Epithelial cell of proximal tubule (primary cell): ENCODE results near the gene TLX1. TPM values are rescaled to one million over a fixed set of nuclear protein-coding genes. Genes with fewer than 3 reads are reported as not detected.
"Not testable (repeated sequence)": the region's sequence is repeated elsewhere in the genome, so short reads cannot be mapped to it uniquely, and the experiment has no call there.

Source experiments
- DNase-seq: peaks from one replicate; pipeline ENCODE4 v3.0.0-alpha.2; 2011; ENCODE audit warnings: low read depth
- H3K4me3 ChIP-seq: 2 replicates; pipeline ENCODE4 v1.5.1; 2011; ENCODE audit warnings: low read depth, mild to moderate bottlenecking, low read length
- total RNA-seq: library from RNA; depleted of rRNA; stranded (reverse); fragments of >200 nt; gene quantifications from 2 replicates; pipeline ENCODE4 v1.2.3, GENCODE V29; 2015
- TF ChIP-seq, protein P1 (sequence below): conservative IDR thresholded peaks from 2 replicates; pipeline ENCODE4 v1.5.1; 2012; ENCODE audit warnings: low read depth, mild to moderate bottlenecking, low read length

The TLX1 gene
- total RNA-seq, 1 donor from 2014 or later = not detected

DNA sequence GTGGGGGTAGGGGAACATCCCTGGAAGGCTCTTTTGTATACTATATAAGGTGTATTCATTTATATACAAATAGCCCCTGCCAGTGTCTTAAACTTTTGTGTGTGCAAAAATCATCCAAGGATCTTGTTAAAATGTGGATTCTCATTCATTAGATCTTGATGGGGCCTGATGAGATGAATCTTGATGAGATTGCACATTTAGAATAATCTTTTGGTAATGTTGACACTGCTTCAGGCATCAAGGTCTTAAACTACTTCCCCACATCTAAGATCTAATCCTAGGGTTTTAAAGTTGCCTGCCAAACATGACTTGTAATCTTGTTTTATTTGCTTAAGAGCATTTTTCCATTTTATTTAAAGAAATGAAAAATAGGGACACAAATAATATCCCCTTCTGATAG is 13.0 kb downstream of the TLX1 start:
- DNase-seq = no peak
- TF ChIP-seq, protein P1, sequence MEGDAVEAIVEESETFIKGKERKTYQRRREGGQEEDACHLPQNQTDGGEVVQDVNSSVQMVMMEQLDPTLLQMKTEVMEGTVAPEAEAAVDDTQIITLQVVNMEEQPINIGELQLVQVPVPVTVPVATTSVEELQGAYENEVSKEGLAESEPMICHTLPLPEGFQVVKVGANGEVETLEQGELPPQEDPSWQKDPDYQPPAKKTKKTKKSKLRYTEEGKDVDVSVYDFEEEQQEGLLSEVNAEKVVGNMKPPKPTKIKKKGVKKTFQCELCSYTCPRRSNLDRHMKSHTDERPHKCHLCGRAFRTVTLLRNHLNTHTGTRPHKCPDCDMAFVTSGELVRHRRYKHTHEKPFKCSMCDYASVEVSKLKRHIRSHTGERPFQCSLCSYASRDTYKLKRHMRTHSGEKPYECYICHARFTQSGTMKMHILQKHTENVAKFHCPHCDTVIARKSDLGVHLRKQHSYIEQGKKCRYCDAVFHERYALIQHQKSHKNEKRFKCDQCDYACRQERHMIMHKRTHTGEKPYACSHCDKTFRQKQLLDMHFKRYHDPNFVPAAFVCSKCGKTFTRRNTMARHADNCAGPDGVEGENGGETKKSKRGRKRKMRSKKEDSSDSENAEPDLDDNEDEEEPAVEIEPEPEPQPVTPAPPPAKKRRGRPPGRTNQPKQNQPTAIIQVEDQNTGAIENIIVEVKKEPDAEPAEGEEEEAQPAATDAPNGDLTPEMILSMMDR = no peak
- H3K4me3 ChIP-seq = no peak overlapping the region

DNA sequence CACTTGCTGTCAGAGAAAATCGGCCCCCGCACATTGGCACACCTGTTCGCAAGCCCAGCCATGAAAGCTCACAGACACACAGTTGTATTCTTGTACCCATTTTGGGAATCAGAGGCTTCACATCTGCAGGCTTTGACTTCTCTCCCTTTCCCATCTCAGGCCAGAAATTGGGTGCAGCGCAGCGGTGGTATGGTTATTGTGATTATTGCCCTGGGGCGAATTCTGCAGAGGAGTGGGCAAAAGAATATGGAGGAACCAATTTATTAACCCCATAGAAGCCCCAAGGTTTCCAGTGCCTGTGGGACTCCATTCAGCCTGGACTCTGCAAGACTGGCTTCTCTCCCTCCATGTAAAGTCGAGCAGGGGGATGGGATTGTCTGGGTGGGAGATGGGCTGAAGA is 14.0 kb downstream of the TLX1 start:
- DNase-seq = no peak

DNA sequence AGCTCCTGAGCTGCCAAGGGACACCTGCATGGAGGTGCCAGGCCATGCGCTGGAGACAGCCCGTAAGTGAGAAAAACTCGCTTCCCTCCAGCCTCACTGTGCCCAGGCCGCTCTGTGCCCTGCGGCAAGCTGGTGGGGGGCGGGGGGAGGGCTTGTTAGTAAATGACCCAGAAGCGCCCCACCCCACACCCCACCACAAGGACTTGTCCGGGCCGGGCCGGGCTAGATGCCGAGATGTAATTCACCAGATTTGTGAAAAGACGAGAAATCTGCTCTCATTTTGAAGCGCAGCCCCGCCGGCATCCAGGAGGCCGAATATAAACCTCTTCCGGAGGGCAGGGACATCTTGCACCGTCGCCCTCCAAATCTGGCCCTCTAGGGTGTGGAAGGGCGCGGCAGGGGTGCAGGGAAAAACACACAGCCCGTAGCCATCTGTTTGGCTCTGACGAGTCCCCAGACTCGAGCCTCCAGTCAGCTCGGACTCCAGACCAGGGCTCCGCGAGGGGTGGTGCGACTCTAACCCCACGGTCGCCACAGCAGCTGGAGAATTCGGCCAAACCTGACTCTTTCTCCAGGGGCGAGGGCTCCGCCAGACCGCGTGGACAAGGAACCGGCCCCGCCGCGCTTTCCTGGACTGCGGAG is 14.8 kb downstream of the TLX1 start:
- TF ChIP-seq, protein P1 = no peak
- no peak for DNase-seq
- no peak overlapping the region for H3K4me3 ChIP-seq

More for the DNA sequence above, 14.0 kb downstream of the TLX1 start:
- no peak overlapping the region for H3K4me3 ChIP-seq
- TF ChIP-seq, protein P1 = no peak

DNA sequence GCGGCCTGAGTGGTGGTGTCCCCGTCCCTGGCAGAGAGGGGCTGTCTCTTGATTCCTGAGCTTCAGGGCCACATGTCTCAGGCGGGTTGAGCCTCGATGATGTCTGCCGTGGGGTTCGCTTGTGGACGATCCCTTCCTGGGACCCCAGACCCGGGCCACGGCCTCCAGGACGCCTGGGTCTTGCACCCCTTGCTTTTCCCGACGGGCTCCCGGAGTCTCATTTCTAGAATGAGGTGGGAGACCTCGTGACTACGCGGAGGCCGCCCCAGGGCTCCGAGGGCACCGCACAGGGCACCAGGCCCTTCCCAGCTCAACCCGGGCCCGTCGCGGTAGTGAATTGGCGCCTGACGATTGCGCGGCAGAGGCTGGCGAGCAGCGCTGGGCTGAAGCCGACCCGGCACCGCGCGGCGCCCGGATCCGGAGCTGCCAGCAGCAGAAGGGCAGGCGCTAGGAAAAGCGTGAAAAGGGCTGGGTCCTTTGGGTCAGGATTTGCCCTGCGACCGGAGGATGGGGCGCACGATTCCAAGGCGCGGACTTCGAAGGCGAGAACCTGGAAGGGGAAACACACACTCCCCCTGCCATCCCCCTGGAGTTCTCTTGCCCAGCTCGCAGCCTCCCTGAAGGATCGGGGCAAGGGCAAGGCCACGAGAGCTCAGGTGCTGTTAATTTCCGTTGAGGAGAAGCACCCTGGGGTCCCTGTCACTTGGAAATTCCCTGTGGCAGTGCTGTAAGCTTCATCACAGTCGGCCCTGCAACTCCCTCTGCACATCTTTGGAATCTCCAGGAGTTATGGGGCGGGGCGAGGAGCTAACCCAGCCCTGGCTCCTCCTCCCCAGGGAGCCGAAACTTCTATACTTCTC is 15.5 kb downstream of the TLX1 start:
- TF ChIP-seq, protein P1 = no peak
- no peak overlapping the region for H3K4me3 ChIP-seq
- no peak for DNase-seq

DNA sequence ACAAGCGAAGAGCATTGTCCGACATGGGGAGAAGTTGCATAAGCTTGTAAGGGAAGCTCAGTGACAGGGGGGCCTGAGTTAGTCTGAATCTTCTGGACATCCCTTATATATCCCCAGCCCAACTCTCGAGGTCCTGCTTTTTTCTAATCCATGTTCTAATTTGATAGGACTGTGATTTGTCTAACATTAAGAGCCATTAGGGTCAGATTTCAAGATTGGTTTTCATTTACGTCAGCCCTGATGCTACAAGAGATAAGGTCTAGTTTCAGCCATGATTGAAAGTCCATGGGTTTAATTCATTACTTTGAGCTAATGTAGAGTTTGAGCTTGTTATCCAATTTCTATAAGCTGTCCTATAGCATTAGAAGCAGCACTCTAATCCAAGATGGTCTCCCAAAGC is 20.3 kb downstream of the TLX1 start:
- no peak overlapping the region for H3K4me3 ChIP-seq
- TF ChIP-seq, protein P1 = no peak
- no peak for DNase-seq

DNA sequence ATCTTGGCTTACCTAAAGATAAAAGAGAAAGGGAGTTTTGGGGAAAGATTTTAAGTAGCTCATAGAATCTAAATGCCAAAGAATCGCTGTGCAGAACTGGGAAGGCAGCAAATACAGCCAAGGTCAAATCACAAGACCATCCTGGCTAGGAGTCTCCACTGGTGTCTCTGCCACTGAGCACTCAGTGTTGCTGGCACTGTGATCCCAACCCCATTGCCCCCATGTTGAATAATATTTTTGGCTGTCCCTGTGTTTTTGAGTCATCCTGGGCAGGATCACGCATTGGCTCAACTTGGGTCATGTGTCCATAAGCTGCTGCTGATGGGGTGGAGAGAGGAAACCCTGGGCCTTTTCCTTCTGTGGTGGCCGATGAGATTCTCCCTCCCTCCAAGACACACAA is 21.2 kb downstream of the TLX1 start:
- H3K4me3 ChIP-seq = no peak overlapping the region
- DNase-seq = no peak
- TF ChIP-seq, protein P1 = no peak

DNA sequence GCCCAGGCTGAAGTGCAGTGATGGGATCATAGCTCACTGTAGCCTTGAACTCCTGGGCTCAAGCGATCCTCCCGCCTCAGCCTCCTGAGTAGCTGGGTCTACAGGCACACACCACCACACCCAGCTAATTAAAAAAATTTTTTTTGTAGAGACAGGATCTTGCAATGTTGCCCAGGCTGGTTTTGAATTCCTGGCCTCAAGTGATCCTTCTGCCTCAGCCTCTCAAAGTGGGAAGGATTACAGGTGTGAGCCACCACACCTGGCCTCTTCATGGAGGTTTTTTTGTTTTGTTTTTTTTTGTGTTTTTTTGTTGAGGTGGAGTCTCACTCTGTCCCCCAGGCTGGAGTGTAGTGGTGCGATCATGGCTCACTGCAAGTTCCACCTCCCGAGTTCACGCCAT is 23.4 kb downstream of the TLX1 start:
- DNase-seq, H3K4me3 ChIP-seq: not testable (repeated sequence)
